Activated T-helper 1 cell treated with Interleukin-2 at 50 U/mL for 16 hours (primary cell): Measurements from ENCODE around the gene OR1F1.
"Not testable (repeated sequence)": the region's sequence is repeated elsewhere in the genome, so short reads cannot be mapped to it uniquely, and the experiment has no call there.

ENCODE experiments used
- DNase-seq: peaks from one replicate; pipeline ENCODE4 v3.0.0-alpha.2; 2020; ENCODE audit warnings: low read depth

OR1F1 gene

GRCh38 chr16:3150346-3151218 lies 37.4 kb upstream of the OR1F1 start:
- peak; percentile 94 for DNase-seq

GRCh38 chr16:3152027-3152276 lies 36.1 kb upstream of the OR1F1 start:
- DNase-seq = no peak

GRCh38 chr16:3152277-3152990 lies 35.6 kb upstream of the OR1F1 start:
- DNase-seq = peak; percentile 54

GRCh38 chr16:3152991-3153368 lies 35.0 kb upstream of the OR1F1 start:
- no peak for DNase-seq

- DNase-seq = no peak
Measured at GRCh38 chr16:3155181-3155580, 32.8 kb upstream of the OR1F1 start.

GRCh38 chr16:3155972-3156371 lies 32.0 kb upstream of the OR1F1 start:
- DNase-seq = no peak

GRCh38 chr16:3157229-3158025 lies 30.6 kb upstream of the OR1F1 start:
- no peak for DNase-seq

- DNase-seq = no peak
Measured at GRCh38 chr16:3158026-3158509, 29.9 kb upstream of the OR1F1 start.

- DNase-seq = peak; percentile 91
Measured at GRCh38 chr16:3158510-3159314, 29.3 kb upstream of the OR1F1 start.

- DNase-seq = no peak
Measured at GRCh38 chr16:3161235-3162018, 26.6 kb upstream of the OR1F1 start.

- no peak for DNase-seq
Measured at GRCh38 chr16:3164121-3164991, 23.6 kb upstream of the OR1F1 start.

- no peak for DNase-seq
Measured at GRCh38 chr16:3165111-3165822, 22.7 kb upstream of the OR1F1 start.

- no peak for DNase-seq
Measured at GRCh38 chr16:3166505-3166886, 21.5 kb upstream of the OR1F1 start.

GRCh38 chr16:3168729-3169128 lies 19.3 kb upstream of the OR1F1 start:
- not testable (repeated sequence) for DNase-seq

GRCh38 chr16:3170440-3171180 lies 17.4 kb upstream of the OR1F1 start:
- DNase-seq = no peak

GRCh38 chr16:3171181-3171854 lies 16.7 kb upstream of the OR1F1 start:
- DNase-seq = no peak

- no peak for DNase-seq
Measured at GRCh38 chr16:3171855-3172593, 16.0 kb upstream of the OR1F1 start.
